Measurements from ENCODE around the gene TNNI2.

TNNI2 gene

GRCh38 chr11:1830322-1831223 is 8.2 kb upstream of the TNNI2 start:
- no peak overlapping the region for H3K4me3 ChIP-seq (replicated peaks; ENCODE audit: low read depth, low read length)
- no peak for DNase-seq (ENCODE audit: low read depth)
- no peak for TF ChIP-seq CTCF (IDR thresholded peaks at IDR 0.05; ENCODE audit: low read length, missing control alignments)

DNA sequence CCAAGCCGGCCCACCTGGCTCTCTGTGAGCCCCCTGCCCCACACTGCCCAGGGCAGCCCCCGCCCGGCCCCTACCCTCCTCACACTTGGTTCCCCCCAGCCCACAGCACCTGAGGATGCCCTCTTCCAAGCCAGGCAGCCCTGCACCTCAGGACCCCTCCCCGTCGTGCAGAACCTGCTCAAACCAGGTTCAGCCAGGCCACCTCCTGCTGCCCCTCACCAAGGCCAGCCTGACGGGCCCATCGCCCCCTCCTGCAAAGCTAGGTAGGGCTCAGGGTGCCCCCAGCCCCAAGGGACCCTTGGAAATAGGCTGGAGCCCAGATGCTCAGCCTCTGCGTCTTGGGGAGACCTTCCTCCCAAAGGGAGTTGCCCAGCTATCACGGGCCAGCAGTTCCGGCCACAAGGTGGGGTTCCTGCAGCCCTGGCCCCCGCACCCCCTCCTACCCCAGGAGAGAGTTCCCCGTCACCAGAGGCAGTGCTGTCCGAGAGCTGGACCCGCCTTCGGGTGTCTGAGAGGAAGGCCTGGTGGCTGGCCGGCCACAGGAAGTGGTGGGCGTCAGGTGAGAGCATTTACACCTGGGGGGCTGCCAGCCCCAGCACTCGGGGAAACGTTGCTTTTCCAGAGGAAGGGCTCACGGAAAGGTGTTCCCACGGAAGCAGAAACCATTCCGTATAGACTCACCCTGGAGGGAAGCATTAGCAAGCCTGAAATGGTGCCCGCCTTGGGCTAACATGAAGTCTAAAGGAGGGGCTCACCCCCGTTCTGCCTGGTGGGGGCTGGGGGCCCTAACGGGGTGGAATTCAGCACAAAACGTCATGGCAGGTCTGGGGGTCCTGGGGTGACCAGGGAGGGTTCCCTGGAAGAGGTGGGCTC is 7.2 kb upstream of the TNNI2 start:
- H3K4me3 ChIP-seq (replicated peaks; ENCODE audit: low read depth, low read length): no peak overlapping the region
- DNase-seq (ENCODE audit: low read depth): no peak
- no peak for TF ChIP-seq CTCF (IDR thresholded peaks at IDR 0.05; ENCODE audit: low read length, missing control alignments)

DNA sequence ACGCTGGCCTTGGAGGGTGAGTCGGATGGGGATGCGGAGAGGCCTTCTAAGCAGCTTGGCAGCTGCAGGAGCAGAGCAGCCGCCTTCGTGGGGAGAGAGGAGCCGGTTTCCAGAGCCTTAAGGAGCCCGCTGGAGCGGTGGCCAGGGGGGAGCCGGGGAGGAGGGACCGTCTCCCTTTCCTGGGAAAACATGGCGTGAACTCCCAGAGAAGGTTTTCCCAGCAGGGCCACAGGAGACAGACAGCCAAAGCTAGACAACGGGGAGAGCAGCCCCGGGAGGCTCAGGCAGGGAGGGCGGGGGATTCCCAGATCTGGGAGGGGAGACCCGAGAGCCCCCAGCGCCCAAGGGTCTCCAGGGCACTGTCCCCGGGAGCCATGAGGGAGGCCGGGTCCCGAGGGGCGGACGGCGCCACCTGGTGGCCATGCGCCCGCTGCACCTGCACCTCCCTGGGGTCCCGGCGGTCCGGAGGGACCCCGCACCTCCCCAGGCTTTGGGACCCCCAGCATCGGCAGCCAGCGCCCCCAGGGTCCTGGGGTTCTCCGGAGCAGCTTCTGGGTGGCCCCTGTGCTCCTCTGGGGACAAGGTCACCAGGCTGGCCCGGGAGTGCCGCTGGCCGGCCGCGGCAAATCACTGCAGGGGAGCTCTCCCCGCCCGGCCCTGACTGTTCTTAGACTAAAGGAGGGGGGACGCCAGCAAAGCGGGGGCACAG is 6.4 kb upstream of the TNNI2 start:
- no peak overlapping the region for H3K4me3 ChIP-seq (replicated peaks; ENCODE audit: low read depth, low read length)
- peak; percentile 62 for TF ChIP-seq CTCF (IDR thresholded peaks at IDR 0.05; ENCODE audit: low read length, missing control alignments)
- DNase-seq (ENCODE audit: low read depth): peak; percentile 14

DNA sequence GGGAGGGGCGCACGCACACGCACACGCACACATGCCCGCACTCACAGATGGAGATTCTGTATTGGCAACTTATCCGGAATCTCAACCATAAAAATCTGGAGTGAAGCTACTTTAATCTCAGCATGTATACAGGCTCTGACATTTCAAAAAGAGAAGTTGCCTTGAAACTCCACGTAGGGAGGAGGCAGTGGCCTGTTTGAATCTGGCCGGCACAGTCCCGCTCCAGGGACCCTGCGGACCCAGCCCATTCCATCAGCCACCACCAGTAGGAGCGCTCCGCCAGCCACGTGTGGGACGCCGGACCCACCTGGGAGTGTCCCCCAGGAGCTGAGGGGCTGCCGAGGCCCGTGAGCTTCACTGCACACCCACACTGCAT is 5.9 kb upstream of the TNNI2 start:
- no peak overlapping the region for H3K4me3 ChIP-seq (replicated peaks; ENCODE audit: low read depth, low read length)
- TF ChIP-seq CTCF (IDR thresholded peaks at IDR 0.05; ENCODE audit: low read length, missing control alignments): no peak
- no peak for DNase-seq (ENCODE audit: low read depth)

- TF ChIP-seq CTCF (IDR thresholded peaks at IDR 0.05; ENCODE audit: low read length, missing control alignments): no peak
- H3K4me3 ChIP-seq (replicated peaks; ENCODE audit: low read depth, low read length): no peak overlapping the region
- DNase-seq (ENCODE audit: low read depth): no peak
Measured at GRCh38 chr11:1834062-1834610, 4.6 kb upstream of the TNNI2 start.

Measured in fibroblast of pulmonary artery (primary cell).